GM18861 (cell line): ENCODE results near the gene FXYD1.
"Not testable (repeated sequence)": the region's sequence is repeated elsewhere in the genome, so short reads cannot be mapped to it uniquely, and the experiment has no call there.

Experiments used
- ATAC-seq: cut with Tn5 transposase; IDR thresholded peaks from one replicate; pipeline ENCODE4 v1.9.1; 2021; ENCODE audit not compliant: unreplicated experiment

The FXYD1 gene

DNA sequence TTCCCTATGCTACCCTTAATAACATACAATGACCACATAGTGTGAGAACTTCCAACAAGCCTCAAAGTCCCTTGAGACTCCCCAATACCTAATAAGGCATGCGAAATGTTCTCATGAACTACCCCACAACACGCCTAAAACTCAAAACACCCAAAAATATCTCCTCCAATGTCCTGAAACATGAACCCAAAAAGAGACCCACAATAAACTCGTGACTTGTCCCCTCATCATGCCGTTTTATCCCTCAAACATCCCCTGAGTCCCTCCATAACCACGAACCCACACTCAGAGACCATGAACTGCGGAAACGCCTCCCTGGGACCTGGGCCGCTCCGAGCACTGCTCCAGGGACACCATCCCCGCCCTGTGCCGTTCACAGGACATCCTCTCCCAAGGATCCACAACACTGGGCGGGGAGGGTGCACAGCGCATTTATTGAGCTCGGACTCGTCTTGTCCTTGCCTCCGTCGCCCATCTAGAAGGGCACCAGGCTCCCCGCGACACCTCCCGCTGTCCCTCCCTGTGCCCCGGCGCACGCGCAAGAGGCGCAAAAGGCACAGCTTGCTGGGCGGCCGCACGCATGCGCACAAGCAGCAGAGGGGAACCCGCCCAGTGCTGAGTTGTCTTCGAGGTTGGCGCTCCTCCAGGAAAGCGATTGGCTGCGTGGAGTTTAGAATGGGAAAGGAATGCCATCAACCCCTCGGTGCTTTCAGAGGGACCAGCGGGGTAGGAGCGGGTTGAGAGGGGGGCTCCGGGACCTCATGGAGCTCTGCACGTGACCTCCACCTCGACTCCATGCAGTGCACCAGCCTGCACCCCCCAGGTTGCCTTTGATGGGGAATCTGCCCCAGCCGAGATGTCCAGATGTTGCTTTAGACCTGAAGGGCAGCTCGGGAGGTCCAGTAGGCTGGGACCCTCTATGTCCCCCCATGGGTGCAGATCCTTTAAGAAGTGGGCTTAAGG, 14.2 kb upstream of the FXYD1 start:
- peak; percentile 62 for ATAC-seq

DNA sequence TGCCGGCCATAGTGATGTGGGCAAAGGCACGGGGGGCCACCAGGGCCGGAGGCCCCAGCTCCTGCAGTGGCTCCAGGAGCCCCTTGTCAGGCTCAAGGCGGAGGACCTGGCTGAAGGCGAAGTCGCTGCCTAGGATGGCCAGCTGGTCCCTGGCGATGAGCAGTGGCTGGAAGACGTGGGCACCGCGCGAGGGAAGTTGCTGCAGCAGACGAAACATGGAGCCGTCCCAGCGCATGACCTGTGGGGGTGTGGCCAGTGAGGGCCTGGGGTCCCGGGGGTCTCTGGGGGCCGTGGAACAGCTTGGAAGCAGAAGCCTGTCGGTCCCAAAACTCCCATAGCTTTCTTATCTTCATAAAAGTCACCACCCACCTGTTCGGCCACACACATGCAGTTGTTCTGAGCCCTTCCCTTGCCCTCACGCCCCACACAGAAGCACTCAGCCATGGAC, 13.3 kb upstream of the FXYD1 start:
- no peak for ATAC-seq

- no peak for ATAC-seq
Measured at GRCh38 chr19:35125749-35126623, 12.6 kb upstream of the FXYD1 start.

DNA sequence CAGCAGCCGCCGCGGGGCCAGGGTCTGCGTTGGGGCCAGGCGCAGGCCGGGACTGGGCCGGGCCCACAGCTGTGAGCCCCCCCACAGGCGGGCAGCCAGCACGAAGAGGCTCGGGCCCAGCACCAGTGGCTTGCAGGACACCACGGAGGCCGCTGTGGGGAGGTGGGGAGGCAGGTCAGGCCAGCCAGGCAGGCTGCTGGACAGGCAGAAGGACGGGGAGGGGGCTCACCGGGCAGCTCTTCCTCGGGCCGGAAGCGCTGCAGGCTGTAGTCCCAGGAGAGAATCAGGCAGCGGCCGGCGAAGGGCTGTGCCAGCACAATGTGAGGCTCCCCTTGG, 12.0 kb upstream of the FXYD1 start:
- no peak for ATAC-seq

DNA sequence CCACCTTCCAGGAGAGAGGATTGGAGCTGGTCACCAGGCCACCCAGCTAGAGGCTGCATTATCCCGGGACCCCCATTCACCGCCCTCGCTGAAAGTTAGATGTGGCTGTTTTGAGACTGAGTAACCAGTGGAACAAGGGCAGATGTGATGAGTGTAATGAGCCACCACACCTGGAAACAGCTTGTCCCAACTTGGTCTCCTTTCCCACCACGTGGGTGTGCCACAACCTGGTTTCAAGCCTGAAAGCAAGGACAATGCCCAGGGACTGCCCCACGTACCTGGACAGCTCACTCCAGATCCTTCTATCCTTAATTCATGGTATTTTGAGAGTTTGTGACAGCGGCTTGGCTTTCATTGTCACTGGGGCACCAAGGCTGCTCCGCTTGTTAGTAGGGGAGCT, 10.8 kb upstream of the FXYD1 start:
- no peak for ATAC-seq

- no peak for ATAC-seq
Measured at GRCh38 chr19:35128398-35129057, 10.1 kb upstream of the FXYD1 start.

DNA sequence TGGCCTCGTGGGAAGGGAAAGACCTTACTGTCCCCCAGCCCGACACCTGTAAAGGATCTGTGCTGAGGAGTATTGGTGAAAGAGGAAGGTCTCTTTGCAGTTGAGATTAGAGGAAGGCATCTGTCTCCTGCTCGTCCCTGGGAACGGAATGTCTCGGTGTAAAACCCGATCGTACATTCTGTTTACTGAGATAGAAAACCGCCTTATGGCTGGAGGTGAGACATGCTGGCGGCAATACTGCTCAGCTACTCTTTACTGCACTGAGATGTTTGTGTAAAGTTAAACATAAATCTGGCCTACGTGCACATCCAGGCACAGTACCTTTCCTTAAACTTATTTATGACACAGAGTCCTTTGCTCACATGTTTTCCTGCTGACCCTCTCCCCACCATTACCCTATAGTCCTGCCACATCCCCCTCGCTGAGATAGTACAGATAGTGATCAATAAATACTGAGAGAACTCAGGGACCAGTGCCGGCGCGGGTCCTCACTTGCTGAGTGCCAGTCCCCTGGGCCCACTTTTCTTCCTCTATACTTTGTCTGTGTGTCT, 8.8 kb upstream of the FXYD1 start:
- ATAC-seq: not testable (repeated sequence)

DNA sequence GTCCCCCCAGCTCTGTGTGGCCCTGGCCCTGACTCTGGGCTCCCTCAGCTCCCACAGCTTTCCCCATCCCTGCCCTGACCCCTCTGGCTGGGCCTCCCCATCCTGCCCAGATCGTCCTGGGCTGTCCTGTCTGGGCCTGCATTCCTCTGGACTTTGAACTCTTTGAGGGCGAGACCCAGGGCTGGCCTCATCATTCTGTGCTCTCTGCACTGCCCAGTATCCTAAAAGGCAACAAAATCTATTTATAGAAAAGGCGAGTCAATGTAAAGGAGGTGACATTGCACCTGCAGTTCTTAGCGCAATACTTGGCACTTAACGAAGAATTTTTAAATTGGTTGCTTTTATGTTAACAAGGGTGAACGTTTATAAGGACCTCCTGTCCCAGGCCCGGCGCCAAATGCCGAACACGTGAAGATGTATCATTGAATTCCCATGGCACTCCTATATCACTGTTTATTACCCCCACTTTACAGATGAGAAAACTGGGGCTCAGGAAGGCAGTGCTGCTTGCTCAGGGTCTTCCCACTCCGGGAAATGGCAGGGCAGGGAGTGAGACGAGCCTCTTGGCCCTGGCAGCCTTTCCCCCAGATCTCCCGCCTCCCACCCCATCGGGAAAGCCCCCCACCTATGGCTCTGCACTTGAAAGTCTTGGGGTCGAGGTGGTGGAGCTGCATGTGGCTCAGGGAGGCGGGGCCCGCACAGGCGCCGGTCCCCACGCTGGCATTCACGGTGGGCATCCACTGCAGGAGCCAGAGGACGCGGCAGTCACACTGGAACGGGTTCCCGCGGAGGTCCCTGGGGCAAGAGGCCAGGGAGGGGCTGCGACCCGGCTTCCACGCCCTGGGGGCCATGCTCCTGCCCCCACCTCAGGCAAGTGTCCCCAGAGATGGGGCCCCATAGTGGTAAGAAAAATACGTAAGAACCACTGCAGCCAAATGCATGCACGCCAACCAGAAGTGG, 7.6 kb upstream of the FXYD1 start:
- no peak for ATAC-seq

GRCh38 chr19:35132254-35132653, 6.4 kb upstream of the FXYD1 start:
- no peak for ATAC-seq

- ATAC-seq: no peak
Measured at GRCh38 chr19:35133826-35134225, 4.8 kb upstream of the FXYD1 start.

GRCh38 chr19:35134601-35135242, 3.9 kb upstream of the FXYD1 start, which contains the start of gene LGI4:
Gene LGI4, minus strand, starts transcription at chr19:35135059. Its CDS starts 379 bp downstream, at chr19:35134680.
- no peak for ATAC-seq

GRCh38 chr19:35135389-35135909, 3.2 kb upstream of the FXYD1 start:
- ATAC-seq: no peak

DNA sequence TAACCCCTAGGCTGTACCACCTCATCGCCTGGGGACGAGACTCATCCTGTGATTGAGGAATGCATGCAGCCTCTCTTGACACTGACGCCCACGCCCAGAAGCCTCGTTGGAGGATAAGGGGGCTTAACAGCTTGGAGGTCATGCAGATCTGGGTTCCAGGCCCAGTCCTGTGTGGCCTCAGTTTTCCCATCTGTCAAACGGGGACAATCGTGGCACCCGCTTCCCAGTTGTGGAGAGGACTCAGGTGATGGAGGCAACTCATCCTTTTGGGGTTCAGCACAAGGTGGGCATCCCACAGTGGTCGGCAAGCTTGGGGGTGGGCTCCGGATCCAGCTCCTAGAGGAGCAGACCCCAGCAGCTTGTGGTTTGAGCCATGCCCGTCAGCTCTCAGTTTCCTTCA, 2.4 kb upstream of the FXYD1 start:
- no peak for ATAC-seq

- no peak for ATAC-seq
Measured at GRCh38 chr19:35136977-35137702, 1.5 kb upstream of the FXYD1 start.

DNA sequence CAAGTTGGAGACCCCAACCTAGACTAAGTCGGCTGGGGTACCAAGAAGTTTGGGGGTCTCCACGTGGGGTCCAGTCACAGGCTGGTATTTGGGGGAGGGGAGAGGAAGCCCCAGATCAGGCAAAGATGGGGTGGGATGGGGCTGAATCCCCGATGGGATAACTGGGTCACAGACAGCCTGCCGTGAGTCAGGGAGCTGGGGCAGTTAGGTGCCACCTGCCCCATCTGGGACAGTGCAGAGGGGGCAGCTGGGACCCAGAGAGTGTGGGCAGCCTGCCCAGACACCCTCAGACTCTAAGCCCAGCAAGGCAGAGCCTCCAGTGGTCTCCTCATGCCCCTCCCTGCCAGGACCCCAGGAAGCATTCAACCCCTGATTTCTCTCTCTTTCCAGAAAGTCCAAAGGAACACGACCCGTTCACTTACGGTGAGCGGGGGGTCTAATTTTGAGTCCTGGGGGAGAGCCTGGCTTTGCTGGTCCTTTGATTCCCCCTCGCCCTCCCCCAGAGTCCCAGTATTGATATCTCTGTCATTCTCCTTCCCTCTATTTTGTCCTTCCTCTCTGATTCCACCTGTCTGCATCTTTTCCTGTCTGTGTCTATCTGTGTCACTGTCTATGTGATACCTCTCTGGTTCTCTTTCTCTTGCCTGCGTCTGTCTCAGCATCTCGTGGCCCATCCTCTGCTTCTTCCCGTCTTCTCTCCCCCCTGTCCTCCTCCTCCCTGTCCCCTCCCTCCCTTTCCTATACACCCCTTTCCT, 1.8 kb downstream of the FXYD1 start:
- ATAC-seq: no peak

- ATAC-seq: peak; percentile 53
Measured at GRCh38 chr19:35140962-35141836, 2.6 kb downstream of the FXYD1 start.
